SK-N-MC (cell line): ENCODE results near the gene DNAAF1.

ENCODE experiments used
- EZH2 ChIP-seq: fragments of 200-600 bp; sonication (generic); IDR thresholded peaks from one replicate; pipeline ENCODE4 v1.6.1; 2017; ENCODE audit warnings: antibody characterized with exemption
- FOXP2 ChIP-seq: optimal IDR thresholded peaks from 2 replicates; pipeline ENCODE3; 2011; ENCODE audit warnings: mild to moderate bottlenecking, moderate library complexity; ENCODE audit not compliant: insufficient read depth; ENCODE audit errors: extremely low read length, control extremely low read depth
- POLR2AphosphoS5 ChIP-seq: IDR thresholded peaks from 2 replicates; pipeline ENCODE4 v1.6.1; 2012; ENCODE audit warnings: mild to moderate bottlenecking, low read depth, low read length, borderline replicate concordance

GRCh38 chr16:84166796-84167695 lies 21.9 kb downstream of the DNAAF1 start:
- TF ChIP-seq POLR2AphosphoS5, result no peak
- no peak for TF ChIP-seq EZH2
- TF ChIP-seq FOXP2, result no peak
